SU-DHL-6 (cell line): ENCODE results near the gene MYADM.
"Not testable (repeated sequence)": the region's sequence is repeated elsewhere in the genome, so short reads cannot be mapped to it uniquely, and the experiment has no call there.

Source experiments
- EZH2phosphoT487 ChIP-seq: fragments of 200-600 bp; sonication (generic), shearing (Covaris generic); conservative IDR thresholded peaks from 2 replicates; pipeline ENCODE4 v1.6.1; 2018; ENCODE audit warnings: mild to moderate bottlenecking, antibody characterized with exemption, low read length, moderate library complexity, mixed read lengths
- TF ChIP-seq, protein P1 (sequence below): fragments of 200-600 bp; sonication (generic); IDR thresholded peaks from one replicate; pipeline ENCODE4 v1.5.1; 2017; ENCODE audit warnings: antibody characterized with exemption, mild to moderate bottlenecking, low read length, moderate library complexity; ENCODE audit not compliant: insufficient read depth, poor library complexity, severe bottlenecking

DNA sequence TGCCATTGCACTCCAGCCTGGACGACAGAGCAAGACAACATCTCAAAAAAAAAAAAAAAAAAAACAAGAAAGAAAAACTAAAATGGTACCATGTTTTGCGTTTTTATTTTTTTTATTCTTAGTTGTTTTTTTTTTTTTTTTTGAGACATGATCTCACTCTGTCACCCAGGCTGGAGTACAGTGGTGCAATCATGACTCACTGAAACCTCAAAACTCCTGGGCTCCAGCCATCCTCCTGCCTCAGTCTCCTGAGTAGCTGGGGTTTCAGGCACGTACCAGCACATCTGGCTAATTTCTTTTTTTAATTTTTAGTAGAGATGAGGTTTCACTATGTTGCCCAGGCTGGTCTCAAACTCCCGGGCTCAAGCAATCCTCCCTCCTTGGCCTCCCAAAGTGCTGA, 26.8 kb upstream of the MYADM start:
- TF ChIP-seq, protein P1, sequence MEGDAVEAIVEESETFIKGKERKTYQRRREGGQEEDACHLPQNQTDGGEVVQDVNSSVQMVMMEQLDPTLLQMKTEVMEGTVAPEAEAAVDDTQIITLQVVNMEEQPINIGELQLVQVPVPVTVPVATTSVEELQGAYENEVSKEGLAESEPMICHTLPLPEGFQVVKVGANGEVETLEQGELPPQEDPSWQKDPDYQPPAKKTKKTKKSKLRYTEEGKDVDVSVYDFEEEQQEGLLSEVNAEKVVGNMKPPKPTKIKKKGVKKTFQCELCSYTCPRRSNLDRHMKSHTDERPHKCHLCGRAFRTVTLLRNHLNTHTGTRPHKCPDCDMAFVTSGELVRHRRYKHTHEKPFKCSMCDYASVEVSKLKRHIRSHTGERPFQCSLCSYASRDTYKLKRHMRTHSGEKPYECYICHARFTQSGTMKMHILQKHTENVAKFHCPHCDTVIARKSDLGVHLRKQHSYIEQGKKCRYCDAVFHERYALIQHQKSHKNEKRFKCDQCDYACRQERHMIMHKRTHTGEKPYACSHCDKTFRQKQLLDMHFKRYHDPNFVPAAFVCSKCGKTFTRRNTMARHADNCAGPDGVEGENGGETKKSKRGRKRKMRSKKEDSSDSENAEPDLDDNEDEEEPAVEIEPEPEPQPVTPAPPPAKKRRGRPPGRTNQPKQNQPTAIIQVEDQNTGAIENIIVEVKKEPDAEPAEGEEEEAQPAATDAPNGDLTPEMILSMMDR = not testable (repeated sequence)
- TF ChIP-seq EZH2phosphoT487 = not testable (repeated sequence)
